GM19025 (cell line): ENCODE results near the gene SPTA1.

Experiments
- ATAC-seq: cut with Tn5 transposase; IDR thresholded peaks from one replicate; pipeline ENCODE4 v1.9.1; 2021; ENCODE audit warnings: mild to moderate bottlenecking, low read depth, moderate library complexity; ENCODE audit not compliant: unreplicated experiment

Gene SPTA1

GRCh38 chr1:158687037-158687436, 522 bp upstream of the SPTA1 start:
- ATAC-seq: no peak

GRCh38 chr1:158685085-158685484, 1.4 kb downstream of the SPTA1 start:
- no peak for ATAC-seq

- no peak for ATAC-seq
These were observed 4.9 kb downstream of the SPTA1 start for GRCh38 chr1:158681606-158682005.

GRCh38 chr1:158679289-158679688, 7.2 kb downstream of the SPTA1 start:
- ATAC-seq: no peak

- no peak for ATAC-seq
These were observed 10.8 kb downstream of the SPTA1 start for GRCh38 chr1:158675563-158676323.

- ATAC-seq: no peak
These were observed 12.2 kb downstream of the SPTA1 start for GRCh38 chr1:158674302-158674701.

- ATAC-seq: no peak
These were observed 20.5 kb downstream of the SPTA1 start for GRCh38 chr1:158666037-158666436.

GRCh38 chr1:158654571-158654970, 31.9 kb downstream of the SPTA1 start:
- no peak for ATAC-seq

- ATAC-seq: no peak
These were observed 32.4 kb downstream of the SPTA1 start for GRCh38 chr1:158654086-158654485.

GRCh38 chr1:158652721-158653334, 33.7 kb downstream of the SPTA1 start:
- ATAC-seq: no peak

- ATAC-seq: no peak
These were observed 37.5 kb downstream of the SPTA1 start for GRCh38 chr1:158649052-158649451.

GRCh38 chr1:158646465-158646864, 40.0 kb downstream of the SPTA1 start:
- ATAC-seq: no peak

GRCh38 chr1:158644449-158644848, 42.1 kb downstream of the SPTA1 start:
- no peak for ATAC-seq

- no peak for ATAC-seq
These were observed 47.6 kb downstream of the SPTA1 start for GRCh38 chr1:158638904-158639303.

- no peak for ATAC-seq
These were observed 48.4 kb downstream of the SPTA1 start for GRCh38 chr1:158638146-158638545.

- no peak for ATAC-seq
These were observed 72.8 kb downstream of the SPTA1 start for GRCh38 chr1:158613764-158614163.

- no peak for ATAC-seq
These were observed 74.6 kb downstream of the SPTA1 start for GRCh38 chr1:158611916-158612315.

- no peak for ATAC-seq
These were observed 79.2 kb downstream of the SPTA1 start for GRCh38 chr1:158607296-158607695.

- ATAC-seq: no peak
These were observed 81.5 kb downstream of the SPTA1 start, which contains the start of gene OR10Z1 for GRCh38 chr1:158604968-158605367. OR10Z1 (plus strand) TSS chr1:158605268; CDS start chr1:158606439, 1,171 bp downstream.

GRCh38 chr1:158600735-158601134, 85.8 kb downstream of the SPTA1 start:
- no peak for ATAC-seq

GRCh38 chr1:158586942-158587341, 99.6 kb downstream of the SPTA1 start:
- ATAC-seq: no peak

- ATAC-seq: no peak
These were observed 102.6 kb downstream of the SPTA1 start for GRCh38 chr1:158583962-158584361.
